NCI-H345 treated with DMSO at 0.1 percent for 48 hours (cell line): ENCODE measurements around the gene CELSR1.
"Not testable (repeated sequence)": the region's sequence is repeated elsewhere in the genome, so short reads cannot be mapped to it uniquely, and the experiment has no call there.

ENCODE experiments used
- DNase-seq: peaks from one replicate; lab custom pipeline; 2025; ENCODE audit not compliant: unreplicated experiment; lab: John Stamatoyannopoulos, UW

The CELSR1 gene

DNA sequence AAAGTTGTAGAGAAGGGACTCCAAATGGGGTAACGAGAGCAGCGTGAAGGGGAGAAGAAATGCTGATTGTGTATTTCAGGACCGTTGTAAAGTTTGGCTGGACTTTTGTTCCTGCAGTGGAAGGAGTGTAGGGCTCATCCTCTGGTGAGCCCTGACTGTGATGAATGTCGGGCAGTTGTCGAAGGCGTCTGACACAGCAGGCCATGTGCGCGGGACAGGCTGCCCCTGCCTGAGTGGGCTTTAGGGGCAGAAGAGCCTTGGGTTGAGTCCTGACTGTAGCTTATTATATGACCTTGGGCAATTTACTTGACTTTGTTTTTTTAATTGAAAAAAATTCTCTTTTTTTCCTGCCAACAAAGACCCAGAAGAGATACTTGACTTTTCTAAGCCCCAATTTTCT is 198.8 kb downstream of the CELSR1 start:
- DNase-seq = no peak

DNA sequence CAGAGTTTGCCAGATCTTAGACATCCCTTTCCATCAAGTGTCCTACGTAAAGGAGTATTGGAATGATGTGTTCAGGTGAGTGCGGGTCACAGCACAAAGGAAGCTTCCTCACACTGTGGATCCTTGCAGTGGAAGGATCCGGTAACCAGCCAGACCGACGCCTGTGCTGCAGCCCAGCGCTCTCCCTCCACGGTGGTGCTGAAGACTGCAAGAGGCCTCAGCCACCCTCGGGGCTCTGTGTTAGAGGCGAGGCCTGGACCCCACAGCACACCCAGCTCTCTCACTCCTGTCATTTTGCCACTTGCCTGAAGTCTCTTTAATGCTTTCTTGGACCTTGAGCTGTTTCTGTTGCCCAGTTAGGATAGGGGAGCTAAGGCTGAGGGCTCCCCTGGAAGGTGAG is 199.6 kb downstream of the CELSR1 start:
- no peak for DNase-seq

DNA sequence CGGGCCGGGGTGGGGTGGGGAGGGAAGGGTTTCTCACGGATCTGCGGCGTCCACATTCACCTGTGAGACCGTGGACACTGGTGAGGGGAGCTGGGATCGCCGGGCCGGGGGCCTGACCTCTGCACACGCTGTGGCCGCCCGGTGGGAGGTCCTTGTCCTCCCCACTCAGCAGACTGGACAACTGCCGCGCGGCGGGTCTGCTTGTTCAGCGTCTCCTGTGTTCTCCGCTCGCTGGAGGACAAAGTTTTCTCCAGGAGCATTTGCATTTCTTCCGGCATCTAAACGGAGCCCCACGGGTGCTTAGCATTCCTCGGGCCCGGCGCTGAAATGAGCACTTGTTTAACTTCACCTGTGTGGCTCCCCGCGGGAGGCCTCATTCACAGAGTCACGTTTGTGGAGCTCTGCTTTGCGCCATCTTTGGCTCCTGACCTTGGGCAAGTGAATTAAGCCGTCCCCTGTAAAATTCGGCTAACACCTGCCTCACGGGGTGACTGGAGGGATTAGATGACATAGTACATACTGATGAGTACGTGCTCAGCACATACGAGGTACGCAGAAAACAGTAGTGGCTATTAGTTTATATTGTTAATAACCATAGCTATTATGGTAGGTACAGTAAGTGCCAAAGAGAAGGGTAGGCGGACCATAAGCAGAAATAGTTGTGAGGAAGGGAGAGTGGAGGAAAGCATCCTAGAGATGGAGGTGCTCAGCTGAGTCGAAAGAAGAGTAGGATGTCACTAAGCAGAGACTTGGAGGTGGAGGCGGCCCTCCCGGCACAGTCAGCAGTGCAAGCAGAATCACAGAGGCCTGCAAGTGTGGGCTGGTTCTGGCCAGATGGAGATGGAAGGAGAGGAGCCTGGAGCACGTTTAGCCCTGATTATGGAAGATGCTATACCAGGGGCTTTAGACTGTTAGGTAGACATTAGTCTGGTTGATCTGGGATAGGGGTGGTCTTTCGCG is 201.0 kb downstream of the CELSR1 start:
- no peak for DNase-seq

DNA sequence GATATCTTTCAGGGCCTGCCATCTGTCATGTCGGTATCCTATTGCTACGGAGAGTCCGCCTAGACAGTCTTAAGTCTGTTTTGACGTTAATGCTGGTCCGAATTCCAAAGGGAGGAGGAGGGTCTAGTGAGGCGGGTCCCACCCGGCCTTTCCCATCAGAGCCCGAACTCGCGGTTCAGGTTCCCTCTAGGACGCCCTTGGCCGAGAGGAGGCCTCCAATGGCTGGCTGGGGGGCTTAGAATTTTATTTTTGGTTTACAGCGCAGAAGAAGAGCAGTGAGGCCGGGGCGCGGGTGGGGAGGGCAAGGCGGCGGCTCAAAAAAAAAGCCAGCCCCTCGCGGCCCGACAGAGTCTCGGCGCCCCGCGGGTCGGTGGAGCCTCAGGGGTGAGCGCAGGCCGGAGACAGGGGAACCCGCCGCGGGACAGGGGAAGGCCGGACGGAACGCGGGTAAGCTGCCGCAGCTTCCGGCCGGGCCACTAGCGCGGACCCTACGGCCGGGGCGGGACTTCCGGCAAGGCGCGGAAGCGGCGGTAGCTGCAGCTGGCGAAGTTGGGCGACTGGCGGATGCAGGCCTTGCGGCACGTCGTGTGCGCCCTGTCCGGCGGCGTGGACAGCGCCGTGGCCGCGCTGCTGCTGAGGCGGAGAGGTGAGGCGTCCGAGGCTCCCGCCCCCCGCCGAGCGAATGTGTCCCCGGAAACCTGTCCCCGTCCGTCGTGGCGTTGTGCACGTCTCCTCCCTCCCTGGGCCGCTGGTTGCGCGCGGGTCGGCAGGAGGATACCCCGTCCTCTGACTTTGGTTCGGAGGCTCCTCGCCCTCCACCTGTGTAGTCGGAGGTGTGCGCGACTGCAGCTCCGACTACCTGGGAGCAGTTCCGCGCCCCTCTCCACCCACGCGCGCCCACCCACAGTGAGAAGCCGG is 202.0 kb downstream of the CELSR1 start, which contains the start of gene TRMU:
TSS of gene TRMU (plus strand) at position 514 of the 918 bp plus-strand sequence. CDS start at position 565, 51 bp downstream.
- peak; percentile 36 for DNase-seq

DNA sequence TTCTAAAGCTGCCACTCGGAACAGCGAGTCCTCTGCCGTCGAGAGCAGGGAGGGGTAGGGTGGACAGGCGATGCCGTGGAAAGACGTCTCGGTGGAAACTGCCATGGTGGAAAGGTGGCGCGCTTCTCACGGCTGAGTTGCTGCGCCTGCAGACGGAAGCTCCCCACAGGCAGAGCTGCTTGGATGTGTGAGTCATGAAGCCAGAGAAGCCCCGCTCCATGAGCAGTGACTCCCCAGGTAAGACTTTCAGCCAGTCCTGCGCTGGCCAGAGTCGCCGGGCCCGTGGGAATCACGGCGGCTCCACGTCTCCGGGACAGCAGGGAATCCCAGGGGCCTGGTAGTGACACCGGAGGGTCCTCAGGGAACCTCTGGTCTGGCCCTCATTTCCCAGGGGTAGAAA is 205.9 kb downstream of the CELSR1 start:
- DNase-seq = no peak

DNA sequence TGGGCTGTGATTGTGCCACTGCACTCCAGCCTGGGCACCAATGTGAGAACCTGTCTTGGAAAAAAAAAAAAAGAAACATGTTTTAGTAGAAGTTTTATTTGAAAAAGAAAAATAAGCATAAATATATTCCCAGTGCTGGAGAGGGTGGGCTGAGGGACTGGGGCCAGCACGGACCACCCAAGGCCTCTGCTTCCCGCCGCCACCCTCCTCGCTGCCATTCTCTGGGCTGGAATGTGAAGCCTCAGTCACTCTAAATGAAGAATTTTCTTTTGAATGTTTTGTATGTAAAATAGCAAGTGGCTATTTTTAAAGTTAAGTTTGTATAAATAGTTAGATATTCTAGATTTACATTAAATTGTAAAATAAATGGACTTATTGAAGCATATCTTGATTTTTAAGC is 207.0 kb downstream of the CELSR1 start:
- DNase-seq = no peak

DNA sequence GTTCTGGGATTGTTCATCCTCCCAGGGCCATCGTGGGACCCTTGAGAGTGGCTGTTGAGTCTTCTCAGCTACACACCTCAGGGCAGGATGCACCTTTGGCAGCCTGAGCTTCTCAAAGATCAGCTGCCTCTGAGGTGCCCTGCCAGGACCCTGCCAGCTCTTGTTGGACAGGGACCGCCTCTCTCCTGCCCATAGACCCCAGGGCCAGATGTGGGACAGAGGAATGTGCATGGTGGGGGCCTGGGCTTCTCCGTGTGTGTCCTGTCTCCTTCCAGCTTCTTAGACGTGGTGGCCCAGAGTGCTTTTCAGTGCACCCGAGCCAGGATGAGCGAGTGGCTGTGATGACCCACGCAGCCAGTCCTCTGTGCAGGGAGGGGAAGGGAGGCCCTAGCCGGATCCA is 207.8 kb downstream of the CELSR1 start:
- DNase-seq = no peak

DNA sequence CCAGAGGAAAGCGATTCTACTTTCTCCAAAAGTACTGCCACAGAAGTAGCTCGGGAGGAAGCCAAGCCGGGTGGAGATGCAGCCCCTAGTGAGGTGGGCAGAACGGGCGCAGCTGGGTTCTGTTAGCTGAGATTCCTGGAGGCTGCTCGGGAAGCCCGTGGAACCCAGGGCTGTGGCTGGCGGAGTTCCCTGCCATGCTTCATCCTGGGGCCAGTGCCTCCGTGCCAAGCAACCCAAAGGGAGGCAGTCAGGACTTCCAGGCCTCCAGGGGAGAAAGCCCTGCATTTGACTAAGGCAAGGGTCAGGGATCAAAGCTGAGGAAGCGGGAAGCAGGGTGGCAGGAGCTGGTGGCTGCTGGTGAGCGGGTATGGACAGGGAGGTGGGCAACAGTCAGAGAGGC is 208.6 kb downstream of the CELSR1 start:
- DNase-seq = no peak

DNA sequence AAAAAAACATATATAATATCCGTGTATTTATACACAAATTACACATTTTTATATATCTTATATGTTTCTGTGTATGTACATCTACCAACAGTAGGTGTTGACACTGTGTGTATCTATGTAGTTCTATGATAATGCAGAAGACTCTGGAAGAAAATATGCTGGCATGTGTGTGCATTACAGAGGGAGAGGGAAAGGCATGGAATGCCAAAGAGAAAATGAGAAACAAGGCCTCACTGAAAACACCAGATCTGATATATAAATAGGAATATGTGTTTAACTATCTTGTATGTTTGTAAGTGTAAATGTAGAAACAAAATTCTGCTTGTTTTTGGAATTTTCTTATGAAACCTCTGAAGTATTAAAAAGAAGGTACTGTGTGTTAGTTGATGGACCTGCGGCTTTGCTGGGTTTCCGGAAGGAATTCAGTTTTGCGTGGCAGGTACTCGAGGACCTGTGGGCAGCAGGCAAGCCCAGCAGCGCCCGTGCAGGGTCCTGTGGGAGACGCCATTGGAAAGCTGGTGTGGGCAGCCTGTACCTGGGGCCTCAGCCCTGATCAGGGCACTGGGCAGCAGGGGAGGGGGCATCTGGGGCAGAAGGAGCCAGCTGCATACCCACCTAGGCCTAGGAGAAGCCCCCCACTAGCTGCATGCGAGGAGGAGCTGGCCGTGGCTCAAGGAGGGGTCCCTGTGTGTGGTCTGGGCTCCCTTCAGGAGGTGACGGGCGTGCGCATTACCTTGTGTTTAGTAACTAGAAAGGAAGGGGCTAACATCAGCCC is 209.5 kb downstream of the CELSR1 start:
- no peak for DNase-seq

DNA sequence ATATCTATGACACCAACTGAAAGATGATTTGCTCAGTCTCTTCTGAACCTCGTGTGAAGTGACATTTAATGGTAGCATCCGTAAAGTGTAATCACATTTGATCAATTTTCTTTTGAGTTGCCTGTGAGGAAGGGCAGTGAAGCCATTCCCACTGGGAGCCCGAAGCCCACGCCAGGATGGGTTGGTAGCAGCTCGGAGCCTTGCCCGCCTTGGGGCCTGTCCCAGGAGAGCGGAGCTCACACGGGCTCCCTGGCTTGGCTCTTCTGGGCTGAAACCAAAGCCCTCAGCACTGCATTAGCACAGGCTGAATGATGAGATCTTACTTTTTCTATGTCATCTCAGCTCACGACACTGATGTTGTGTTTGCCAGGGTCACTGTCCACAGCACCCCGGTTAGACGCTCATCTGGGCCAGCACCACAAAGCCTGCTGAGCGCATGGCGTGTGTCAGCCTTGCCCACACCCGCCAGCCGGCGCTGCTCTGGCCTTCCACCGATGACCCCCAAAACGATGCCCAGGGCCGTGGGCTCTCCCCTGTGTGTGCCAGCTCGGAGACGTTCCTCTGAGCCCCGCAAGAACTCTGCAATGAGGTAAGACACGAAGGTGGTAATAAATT is 211.2 kb downstream of the CELSR1 start:
- DNase-seq = no peak

DNA sequence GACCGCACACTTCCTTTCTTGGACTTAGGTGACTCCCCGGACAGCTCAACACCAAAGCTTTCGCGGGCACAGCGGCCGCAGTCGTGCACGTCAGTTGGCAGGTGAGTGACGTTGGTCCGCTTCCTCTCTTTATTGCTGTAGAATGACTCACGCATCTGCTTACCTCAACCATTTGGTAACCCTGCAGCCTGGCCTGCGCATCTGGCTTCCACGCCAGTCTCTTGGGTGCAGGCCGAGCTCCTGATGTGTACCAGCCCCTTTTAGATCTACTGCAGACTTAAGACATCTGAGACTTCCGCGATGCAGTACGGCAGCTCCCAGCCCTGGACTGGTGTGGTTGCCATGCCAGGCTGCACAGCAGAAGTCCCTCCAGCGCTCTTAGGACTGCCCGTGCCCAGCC is 214.3 kb downstream of the CELSR1 start:
- DNase-seq = no peak

DNA sequence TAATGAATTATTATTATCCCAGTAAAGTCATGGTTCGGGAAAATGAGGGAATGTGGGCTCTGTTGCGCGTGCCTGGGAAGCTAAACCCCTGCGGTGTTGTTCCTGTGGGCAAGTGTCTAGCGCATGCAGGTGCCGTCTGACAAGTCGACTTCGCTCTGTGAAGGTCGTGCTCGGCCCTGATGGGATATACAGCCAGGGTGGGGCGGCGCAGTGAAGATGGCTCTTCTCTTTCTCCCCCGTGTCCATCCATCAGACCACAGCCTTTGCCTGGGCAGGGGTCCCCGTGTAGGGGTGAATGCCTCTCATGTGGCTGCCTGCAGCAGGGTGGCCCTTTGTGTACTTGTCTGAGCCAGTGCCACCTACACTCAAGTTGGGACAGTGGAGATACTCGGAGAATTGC is 214.7 kb downstream of the CELSR1 start:
- DNase-seq = no peak

DNA sequence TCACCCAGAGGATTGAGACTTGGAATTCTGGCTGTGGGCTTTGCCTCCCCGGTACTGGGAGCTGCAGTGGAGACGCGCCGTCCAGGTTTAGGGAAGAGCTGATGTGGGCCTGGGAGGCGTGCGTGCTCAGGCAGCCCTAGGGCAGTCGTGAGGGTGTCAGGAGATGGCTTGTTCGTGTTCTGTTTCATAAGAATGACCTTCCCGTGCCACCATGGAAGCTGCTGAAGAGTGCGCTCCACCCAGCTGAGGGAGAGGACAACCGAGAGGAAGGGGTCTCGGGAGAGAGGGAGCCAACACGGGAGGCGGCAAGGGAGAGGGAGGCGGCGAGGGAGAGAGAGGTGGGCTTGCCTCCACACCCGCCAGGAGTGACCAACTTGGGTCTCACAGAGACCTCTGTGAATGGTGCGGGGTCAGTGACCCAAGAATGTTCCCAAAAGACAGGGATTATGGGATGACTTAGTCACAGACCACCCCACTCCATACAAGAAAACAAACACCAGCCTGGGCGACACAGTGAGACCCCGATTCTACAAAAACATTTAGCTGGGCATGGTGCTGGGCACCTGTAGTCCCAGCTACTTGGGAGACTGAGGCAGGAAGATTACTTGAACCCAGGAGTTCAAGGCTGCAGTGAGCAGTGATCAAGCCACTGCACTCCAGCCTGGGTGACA is 216.6 kb downstream of the CELSR1 start:
- DNase-seq = no peak

DNA sequence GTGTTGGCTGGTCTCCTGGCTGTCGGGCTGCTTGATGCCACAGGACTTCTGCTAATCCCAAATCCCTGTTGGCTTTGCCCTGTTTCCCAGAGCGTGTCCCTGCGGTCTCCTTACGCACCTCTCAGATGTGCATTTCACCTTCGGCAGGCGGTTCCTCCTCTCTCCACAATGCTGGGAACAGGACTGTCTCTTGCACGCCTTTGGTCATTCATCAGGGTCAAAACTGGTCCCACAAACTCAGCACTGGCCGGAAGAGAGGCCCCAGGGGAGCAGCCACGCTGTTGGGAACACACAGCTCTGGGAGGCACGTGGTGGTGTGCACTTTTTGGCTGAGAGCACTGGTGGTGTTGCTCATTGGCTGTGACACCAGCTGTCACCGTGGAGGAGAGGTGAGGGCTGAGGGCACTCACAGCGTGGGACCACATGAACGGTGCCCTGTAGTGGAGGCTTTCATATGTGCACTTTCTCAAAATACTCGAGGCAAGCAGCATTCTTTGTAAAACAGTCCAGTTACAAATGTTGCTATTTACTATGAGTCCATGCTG is 217.2 kb downstream of the CELSR1 start:
- no peak for DNase-seq

DNA sequence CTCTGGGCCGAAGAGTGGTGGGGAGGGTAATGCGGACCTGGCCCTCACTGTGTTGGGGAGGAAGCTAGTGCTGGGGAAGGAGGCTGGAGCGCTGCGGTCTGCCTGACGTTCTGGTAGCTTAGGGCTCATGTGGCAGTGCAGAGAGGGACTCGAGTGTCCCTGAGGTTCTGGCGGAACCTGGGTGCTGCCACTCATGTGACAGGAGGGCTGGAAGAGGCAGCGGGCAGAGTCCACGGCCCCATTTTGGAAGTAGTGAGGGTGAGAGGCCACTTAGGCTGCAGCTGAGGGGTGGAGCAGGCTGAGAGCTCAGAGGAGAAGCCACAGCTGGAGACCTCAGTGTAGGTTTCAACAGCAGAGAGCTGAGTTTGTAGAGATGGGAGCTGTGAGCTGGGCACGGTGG is 218.1 kb downstream of the CELSR1 start:
- no peak for DNase-seq

DNA sequence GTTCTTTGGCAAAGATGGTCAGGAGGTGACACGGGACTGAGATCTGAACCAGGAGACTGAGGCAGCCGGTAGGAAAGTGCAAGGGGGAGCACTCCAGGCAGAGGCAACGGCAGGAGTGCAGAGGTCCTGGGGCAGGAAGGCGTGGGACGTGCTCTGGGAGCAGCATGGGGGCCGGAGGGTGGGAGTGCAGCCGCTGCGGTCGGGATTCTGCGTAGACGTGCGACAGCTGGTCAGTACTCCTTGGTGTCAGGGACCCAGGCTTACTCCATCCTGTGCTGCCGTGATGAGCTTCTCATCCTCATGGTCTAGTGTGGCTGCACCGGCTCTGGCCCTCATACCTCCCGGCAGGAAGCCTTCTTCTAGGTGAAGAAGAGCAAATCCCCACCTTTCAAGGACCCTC is 218.8 kb downstream of the CELSR1 start:
- no peak for DNase-seq

DNA sequence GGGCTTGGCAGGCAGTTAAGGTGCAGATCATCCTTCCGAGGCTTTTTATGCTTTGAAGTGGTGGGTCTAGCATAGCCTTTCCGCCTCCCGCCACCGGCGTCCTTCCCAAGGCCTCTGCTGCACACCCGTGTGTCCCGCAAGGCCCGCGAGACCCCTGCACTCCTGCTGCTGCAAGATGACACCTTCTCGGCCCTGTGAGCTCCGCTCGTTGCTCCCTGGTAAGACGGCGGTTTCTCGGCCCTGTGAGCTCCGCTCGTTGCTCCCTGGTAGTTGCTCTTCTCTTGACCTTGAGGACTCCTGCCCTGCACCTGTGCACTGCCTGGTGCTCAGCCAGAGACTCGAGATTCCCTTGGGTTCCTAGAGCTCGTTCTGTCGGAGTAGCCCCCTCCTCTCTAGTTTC is 219.8 kb downstream of the CELSR1 start:
- no peak for DNase-seq

DNA sequence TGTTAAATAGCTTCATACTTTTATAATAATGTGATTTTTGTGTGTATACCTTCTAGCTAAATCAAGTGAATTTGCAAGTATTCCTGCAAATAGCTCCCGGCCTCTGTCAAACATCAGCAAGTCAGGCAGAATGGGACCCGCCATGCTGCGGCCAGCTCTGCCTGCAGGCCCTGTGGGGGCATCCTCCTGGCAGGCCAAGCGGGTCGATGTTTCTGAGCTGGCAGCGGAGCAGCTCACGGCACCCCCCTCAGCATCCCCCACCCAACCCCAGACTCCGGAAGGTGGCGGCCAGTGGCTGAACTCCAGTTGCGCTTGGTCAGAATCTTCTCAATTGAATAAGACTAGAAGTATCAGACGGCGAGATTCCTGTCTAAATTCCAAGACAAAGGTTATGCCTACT is 221.4 kb downstream of the CELSR1 start:
- DNase-seq = no peak

DNA sequence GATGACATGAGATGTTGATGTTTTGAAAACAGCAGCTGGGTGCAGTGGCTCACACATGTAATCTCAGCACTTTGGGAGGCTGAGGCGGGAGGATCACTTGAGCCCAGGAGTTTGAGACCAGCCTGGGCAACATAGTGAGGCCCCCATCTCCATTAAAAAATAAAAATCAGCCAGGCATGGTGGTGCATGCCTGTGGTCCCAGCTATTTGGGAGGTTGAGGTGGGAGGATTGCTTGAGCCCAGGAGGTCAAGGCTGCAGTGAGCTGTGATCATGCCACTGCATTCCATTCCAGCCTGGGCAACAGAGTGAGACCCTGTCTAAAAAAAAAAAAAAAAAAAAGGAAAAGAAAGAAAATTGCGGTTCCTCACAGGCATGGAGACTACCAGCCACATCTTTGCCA is 224.6 kb downstream of the CELSR1 start:
- DNase-seq = not testable (repeated sequence)

DNA sequence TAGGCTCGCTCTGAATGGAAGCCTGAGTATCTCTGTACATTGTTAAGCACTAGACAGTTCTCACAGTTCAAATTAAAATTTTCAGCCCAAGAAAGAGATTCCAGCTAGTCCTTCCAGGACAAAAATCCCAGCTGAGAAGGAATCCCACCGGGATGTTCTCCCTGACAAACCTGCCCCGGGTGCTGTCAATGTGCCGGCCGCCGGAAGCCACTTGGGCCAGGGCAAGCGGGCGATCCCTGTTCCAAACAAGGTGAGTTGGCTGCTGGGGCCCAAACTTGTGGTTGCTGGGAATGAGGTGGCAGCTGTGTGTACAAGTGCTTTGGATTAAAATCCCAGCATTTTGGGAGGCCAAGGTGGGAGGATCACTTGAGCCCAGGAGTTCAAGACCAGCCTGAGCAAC is 225.4 kb downstream of the CELSR1 start:
- no peak for DNase-seq
